Keratinocyte (primary cell): ENCODE results near the gene MUC3A. TPM values are rescaled to one million over a fixed set of nuclear protein-coding genes. Genes with fewer than 3 reads are reported as not detected.
"Not testable (repeated sequence)": the region's sequence is repeated elsewhere in the genome, so short reads cannot be mapped to it uniquely, and the experiment has no call there.

Experiments used
- DNase-seq: peaks from one replicate; pipeline ENCODE4 v3.0.0-alpha.2; 2011; ENCODE audit warnings: low read depth, missing footprints, low spot score
- FAIRE-seq: peaks from 2 replicates; lab custom pipeline; 2011; peaks lifted over from hg19 to GRCh38; lab: Jason Lieb, UNC
- H2AFZ ChIP-seq: 2 replicates; pipeline ENCODE4 v1.6.0; 2012; ENCODE audit warnings: low read length, control low read depth, inconsistent platforms; ENCODE audit not compliant: control insufficient read depth
- H3K27ac ChIP-seq: 2 replicates; pipeline ENCODE4 v1.5.1; 2011; ENCODE audit warnings: low read length; ENCODE audit not compliant: control insufficient read depth, insufficient read depth
- H3K27me3 ChIP-seq: 3 replicates; pipeline ENCODE4 v1.6.0; 2011; ENCODE audit warnings: low read length; ENCODE audit not compliant: control insufficient read depth, insufficient read depth; ENCODE audit errors: extremely low read depth
- H3K36me3 ChIP-seq, 2 experiments: 2 replicates in 1 of 2; 3 replicates in 1 of 2; pipeline ENCODE4 v1.5.1; 2011; ENCODE audit warnings: low read length in 2 of 2, mild to moderate bottlenecking in 1 of 2; ENCODE audit not compliant: control insufficient read depth in 2 of 2, insufficient read depth in 2 of 2; ENCODE audit errors: extremely low read depth in 1 of 2
- H3K4me1 ChIP-seq: 3 replicates; pipeline ENCODE4 v1.5.1; 2011; ENCODE audit warnings: low read length; ENCODE audit not compliant: control insufficient read depth, insufficient read depth; ENCODE audit errors: extremely low read depth
- H3K4me2 ChIP-seq: 3 replicates; pipeline ENCODE4 v1.6.0; 2011; ENCODE audit warnings: low read depth, low read length; ENCODE audit not compliant: control insufficient read depth, insufficient read depth; ENCODE audit errors: extremely low read depth
- H3K4me3 ChIP-seq, 3 experiments: fragments of 200-600 bp in 1 of 3; sonication (generic) in 1 of 3; 2 replicates in 2 of 3; 3 replicates in 1 of 3; pipeline ENCODE4 v1.5.1; 2011 to 2016; ENCODE audit warnings: low read length in 3 of 3, mild to moderate bottlenecking in 3 of 3, control low read depth in 2 of 3, inconsistent platforms in 1 of 3, low read depth in 1 of 3, mixed read lengths in 1 of 3, mixed run types in 1 of 3, moderate library complexity in 1 of 3; ENCODE audit not compliant: control insufficient read depth in 2 of 3, insufficient read depth in 2 of 3; ENCODE audit errors: extremely low read depth in 1 of 3
- H3K79me2 ChIP-seq: 2 replicates; pipeline ENCODE4 v1.6.0; 2012; ENCODE audit warnings: low read length; ENCODE audit not compliant: control insufficient read depth, insufficient read depth
- H3K9ac ChIP-seq: 3 replicates; pipeline ENCODE4 v1.6.0; 2011; ENCODE audit warnings: low read length; ENCODE audit not compliant: control insufficient read depth, insufficient read depth; ENCODE audit errors: extremely low read depth
- H3K9me1 ChIP-seq: 3 replicates; pipeline ENCODE4 v1.6.0; 2011; ENCODE audit warnings: low read length; ENCODE audit not compliant: control insufficient read depth, insufficient read depth; ENCODE audit errors: extremely low read depth
- H3K9me3 ChIP-seq: 2 replicates; pipeline ENCODE4 v1.5.1; 2012; ENCODE audit warnings: low read depth, low read length; ENCODE audit not compliant: control insufficient read depth
- H4K20me1 ChIP-seq: 3 replicates; pipeline ENCODE4 v1.6.0; 2011; ENCODE audit warnings: low read length; ENCODE audit not compliant: control insufficient read depth, insufficient read depth; ENCODE audit errors: extremely low read depth
- EZH2 ChIP-seq: IDR thresholded peaks from one replicate; pipeline ENCODE4 v1.6.1; 2012; ENCODE audit warnings: inconsistent platforms, mild to moderate bottlenecking, low read length, moderate library complexity
- dilution Hi-C: fragments of 300-500 bp; cut with MboI; formaldehyde crosslinking; loops from one replicate; pipeline ENCODE4 v1.7.0; 2020; ENCODE audit warnings: low sequenced_read_pairs; ENCODE audit not compliant: extremely low pct_ligation_motif_present
- polyA plus RNA-seq, 5 experiments: library from polyadenylated mRNA; depleted of rRNA in 3 of 5; stranded (reverse) in 3 of 5; stranded (forward) in 1 of 5; unstranded in 1 of 5; fragments of >200 nt; gene quantifications; 1 replicate in 1 of 5; 2 replicates in 3 of 5; 3 replicates in 1 of 5; pipeline versions ENCODE4 v1.2.1 to v1.2.3, GENCODE V29; 2011 to 2012; ENCODE audit warnings: missing spikeins in 2 of 5, low read depth in 1 of 5, low replicate concordance in 1 of 5
- TF ChIP-seq, protein P1 (sequence below), 3 experiments: IDR thresholded peaks in 1 of 3; conservative IDR thresholded peaks in 1 of 3; optimal IDR thresholded peaks in 1 of 3; 2 replicates in 2 of 3; 3 replicates in 1 of 3; pipeline versions ENCODE3 to v1.5.1; 2011; ENCODE audit warnings: low read length in 3 of 3, mild to moderate bottlenecking in 3 of 3, moderate library complexity in 2 of 3, control low read depth in 1 of 3, inconsistent platforms in 1 of 3; ENCODE audit not compliant: insufficient read depth in 2 of 3; ENCODE audit errors: extremely low read depth in 1 of 3

The MUC3A gene
- polyA plus RNA-seq, 1 donor (not counting 4 experiments of a cell fraction or from before 2014, with no cell fraction given) = 0.10 TPM

DNA sequence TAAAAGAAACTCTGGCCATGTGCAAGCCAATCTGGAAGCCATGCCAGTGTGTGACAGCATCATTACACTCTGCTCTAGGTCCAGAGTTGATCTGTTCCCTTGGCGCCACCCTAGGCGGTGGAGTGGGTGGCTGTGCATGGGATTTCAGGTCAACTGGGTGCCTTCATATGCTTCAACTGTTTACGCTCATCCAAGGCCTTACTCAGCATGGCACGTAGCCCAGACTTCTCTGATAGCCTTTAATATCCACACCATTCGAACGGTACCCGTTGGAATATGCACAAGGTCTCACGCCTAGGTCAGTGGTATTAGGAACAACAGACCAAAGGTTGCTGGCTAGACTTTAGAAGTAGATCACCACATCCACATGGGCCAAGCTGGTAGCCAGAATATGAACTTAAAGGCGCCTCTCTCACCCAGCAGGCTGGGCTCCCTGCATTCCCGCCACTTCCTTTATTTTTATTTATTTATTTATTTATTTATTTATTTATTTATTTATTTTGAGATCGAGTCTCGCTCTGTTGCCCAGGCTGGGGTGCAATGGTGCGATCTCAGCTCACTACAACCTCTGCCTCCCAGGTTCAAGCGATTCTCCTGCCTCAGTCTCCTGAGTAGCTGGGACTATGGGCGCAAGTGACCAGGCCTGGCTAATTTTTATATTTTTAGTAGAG, 35.0 kb upstream of the MUC3A start:
- Histone ChIP-seq H3K36me3 (no peaks in the 10 kb centered on the region), H2AFZ (no peak overlapping the region), H4K20me1 (no peaks in the 10 kb centered on the region), H3K4me3 (no peak overlapping the region), H3K9ac (no peak overlapping the region), H3K27ac (no peak overlapping the region), H3K79me2 (no peaks in the 10 kb centered on the region), H3K4me2 (no peak overlapping the region), H3K4me1 (peaks cover 4% of the 10 kb centered on the region), H3K9me3 (no peaks in the 10 kb centered on the region), H3K27me3 (no peaks in the 10 kb centered on the region), H3K9me1 (no peaks in the 10 kb centered on the region)
- no peak for FAIRE-seq
- DNase-seq = no peak
- dilution Hi-C loops = no loop called here
- TF ChIP-seq EZH2 = no peak
- TF ChIP-seq, protein P1, sequence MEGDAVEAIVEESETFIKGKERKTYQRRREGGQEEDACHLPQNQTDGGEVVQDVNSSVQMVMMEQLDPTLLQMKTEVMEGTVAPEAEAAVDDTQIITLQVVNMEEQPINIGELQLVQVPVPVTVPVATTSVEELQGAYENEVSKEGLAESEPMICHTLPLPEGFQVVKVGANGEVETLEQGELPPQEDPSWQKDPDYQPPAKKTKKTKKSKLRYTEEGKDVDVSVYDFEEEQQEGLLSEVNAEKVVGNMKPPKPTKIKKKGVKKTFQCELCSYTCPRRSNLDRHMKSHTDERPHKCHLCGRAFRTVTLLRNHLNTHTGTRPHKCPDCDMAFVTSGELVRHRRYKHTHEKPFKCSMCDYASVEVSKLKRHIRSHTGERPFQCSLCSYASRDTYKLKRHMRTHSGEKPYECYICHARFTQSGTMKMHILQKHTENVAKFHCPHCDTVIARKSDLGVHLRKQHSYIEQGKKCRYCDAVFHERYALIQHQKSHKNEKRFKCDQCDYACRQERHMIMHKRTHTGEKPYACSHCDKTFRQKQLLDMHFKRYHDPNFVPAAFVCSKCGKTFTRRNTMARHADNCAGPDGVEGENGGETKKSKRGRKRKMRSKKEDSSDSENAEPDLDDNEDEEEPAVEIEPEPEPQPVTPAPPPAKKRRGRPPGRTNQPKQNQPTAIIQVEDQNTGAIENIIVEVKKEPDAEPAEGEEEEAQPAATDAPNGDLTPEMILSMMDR (optimal IDR thresholded peaks at IDR 0.05 in 1 of 3, IDR thresholded peaks at IDR 0.05 in 1 of 3, conservative IDR thresholded peaks at IDR 0.05 in 1 of 3; ENCODE audit: extremely low read depth in 1 of 3, insufficient read depth in 2 of 3, low read length in 3 of 3) = no peak

DNA sequence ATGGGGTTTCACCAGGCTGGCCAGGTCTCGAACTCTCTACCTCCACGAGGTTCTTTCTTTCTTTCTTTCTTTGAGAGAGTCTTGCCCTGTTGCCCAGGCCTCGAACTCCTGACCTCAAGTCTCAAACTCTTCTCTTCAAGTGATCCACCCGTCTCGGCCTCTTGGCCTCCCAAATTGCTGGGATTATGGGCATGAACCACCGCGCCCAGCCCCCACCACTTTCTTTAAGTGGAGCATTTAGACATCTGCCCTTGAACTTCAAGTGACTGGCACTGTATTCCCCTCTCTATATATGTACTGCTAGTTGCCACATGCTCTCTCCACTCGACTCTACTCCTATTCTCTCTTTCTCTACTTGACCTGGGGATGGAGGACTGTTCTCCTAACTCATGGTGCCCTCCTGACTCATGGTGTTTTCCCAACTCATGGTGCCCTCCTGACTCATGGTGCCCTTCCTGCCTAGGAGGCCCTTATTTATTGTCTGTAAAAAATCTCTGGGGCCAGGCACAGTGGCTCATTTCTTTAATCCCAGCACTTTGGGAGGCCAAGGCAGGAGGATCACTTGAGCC, 34.4 kb upstream of the MUC3A start:
- H3K36me3 ChIP-seq = no peaks in the 10 kb centered on the region
- no peaks in the 10 kb centered on the region for H3K9me1 ChIP-seq
- no peak overlapping the region for H2AFZ ChIP-seq
- no peaks in the 10 kb centered on the region for H3K79me2 ChIP-seq
- no peak overlapping the region for H3K4me2 ChIP-seq
- no peaks in the 10 kb centered on the region for H3K27me3 ChIP-seq
- dilution Hi-C loops = no loop called here
- H3K9ac ChIP-seq = no peak overlapping the region
- TF ChIP-seq EZH2 = no peak
- TF ChIP-seq, protein P1 (optimal IDR thresholded peaks at IDR 0.05 in 1 of 3, IDR thresholded peaks at IDR 0.05 in 1 of 3, conservative IDR thresholded peaks at IDR 0.05 in 1 of 3; ENCODE audit: extremely low read depth in 1 of 3, insufficient read depth in 2 of 3, low read length in 3 of 3) = no peak
- H3K27ac ChIP-seq = no peak overlapping the region
- H3K9me3 ChIP-seq = no peaks in the 10 kb centered on the region
- H4K20me1 ChIP-seq = no peaks in the 10 kb centered on the region
- H3K4me1 ChIP-seq = peaks cover 4% of the 10 kb centered on the region
- FAIRE-seq (no peak), DNase-seq (no peak)
- H3K4me3 ChIP-seq = no peak overlapping the region

DNA sequence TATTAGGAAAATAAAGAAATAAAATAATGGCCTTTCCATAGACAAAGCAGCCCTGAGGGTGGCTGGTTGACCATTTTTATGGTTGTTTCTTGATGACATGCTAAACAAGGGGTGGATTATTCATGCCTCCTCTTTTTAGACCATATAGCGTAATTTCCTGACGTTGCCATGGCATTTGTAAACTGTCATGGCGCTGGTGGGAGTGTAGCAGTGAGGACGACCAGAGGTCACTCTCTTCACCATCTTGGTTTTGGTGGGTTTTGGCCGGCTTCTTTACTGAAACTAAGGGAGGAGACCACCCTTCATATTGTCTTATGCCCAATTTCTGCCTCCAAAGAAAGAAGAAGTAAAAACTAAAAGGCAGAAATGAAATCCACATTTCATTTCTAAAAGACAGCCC, 30.0 kb upstream of the MUC3A start:
- H3K4me1 ChIP-seq, H3K9me1 ChIP-seq, dilution Hi-C loops, DNase-seq, FAIRE-seq, H3K9ac ChIP-seq, H2AFZ ChIP-seq, H3K9me3 ChIP-seq, H4K20me1 ChIP-seq, H3K79me2 ChIP-seq, H3K27ac ChIP-seq, H3K27me3 ChIP-seq, H3K4me3 ChIP-seq, H3K4me2 ChIP-seq, H3K36me3 ChIP-seq: not testable (repeated sequence)
